ENCODE data around the gene ABCC2.

DNA sequence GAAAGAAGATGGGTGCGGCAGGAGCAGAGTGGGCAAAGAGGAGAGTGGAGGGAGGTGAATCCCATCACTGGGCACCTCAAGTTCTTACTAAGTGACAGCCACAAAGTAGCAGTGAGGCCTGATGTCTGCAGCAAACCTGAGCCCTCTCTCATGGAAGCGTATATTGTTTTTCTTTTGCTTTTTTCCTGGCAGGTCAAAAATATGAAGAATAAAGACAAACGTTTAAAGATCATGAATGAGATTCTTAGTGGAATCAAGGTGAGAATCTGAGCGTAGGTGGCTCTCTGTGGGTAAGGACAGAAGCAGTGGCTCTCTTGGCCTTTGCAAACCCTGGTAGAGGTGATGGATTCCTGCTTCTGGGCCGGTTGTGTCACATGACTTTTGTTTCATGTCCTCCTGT, 22.8 kb downstream of the ABCC2 start:
- TF ChIP-seq CTCF (IDR thresholded peaks at IDR 0.05; ENCODE audit: low read length): no peak
- no peak for TF ChIP-seq EZH2 (optimal IDR thresholded peaks at IDR 0.05; ENCODE audit: low read depth, low read length)
- TF ChIP-seq EZH2phosphoT487 (IDR thresholded peaks at IDR 0.05; ENCODE audit: low read length): no peak

All from MM.1S (cell line).